Neural progenitor cell (in vitro differentiated cells): Measurements from ENCODE around the gene NCK1.

Source experiments
- CTCF ChIP-seq: fragments of 200-600 bp; sonication (generic); IDR thresholded peaks from 2 replicates; pipeline ENCODE4 v1.5.1; 2017; ENCODE audit warnings: antibody characterized with exemption, mild to moderate bottlenecking
- EZH2 ChIP-seq: fragments of 200-600 bp; sonication (generic); IDR thresholded peaks from 2 replicates; pipeline ENCODE4 v1.6.1; 2017; ENCODE audit warnings: antibody characterized with exemption, mild to moderate bottlenecking, moderate library complexity

- TF ChIP-seq CTCF (no peak), EZH2 (no peak)
Observed at GRCh38 chr3:136990826-136991225, 128.8 kb downstream of the NCK1 start.
